ENCODE data around the gene KDELR1.

Gene KDELR1

GRCh38 chr19:48341515-48342413 lies 49.6 kb downstream of the KDELR1 start:
- Histone ChIP-seq H3K36me3 (ENCODE audit: insufficient read depth, low read length) (no peaks in the 10 kb centered on the region), H3K4me3 (ENCODE audit: low read depth, low read length) (no peak overlapping the region), H3K27me3 (ENCODE audit: insufficient read depth, low read length) (no peaks in the 10 kb centered on the region), H3K27ac (ENCODE audit: low read depth, low read length) (no peak overlapping the region), H3K79me2 (ENCODE audit: control insufficient read depth, insufficient read depth, low read length, unreplicated experiment) (no peaks in the 10 kb centered on the region), H3K4me1 (ENCODE audit: control insufficient read depth, insufficient read depth, low read length, unreplicated experiment) (peaks cover 2% of the 10 kb centered on the region), H2AFZ (ENCODE audit: low read length, unreplicated experiment) (no peak overlapping the region)

GRCh38 chr19:48340995-48341394 lies 50.4 kb downstream of the KDELR1 start:
- no peak overlapping the region for H2AFZ ChIP-seq (ENCODE audit: low read length, unreplicated experiment)
- no peaks in the 10 kb centered on the region for H3K36me3 ChIP-seq (ENCODE audit: insufficient read depth, low read length)
- peaks cover 2% of the 10 kb centered on the region for H3K4me1 ChIP-seq (ENCODE audit: control insufficient read depth, insufficient read depth, low read length, unreplicated experiment)
- no peaks in the 10 kb centered on the region for H3K79me2 ChIP-seq (ENCODE audit: control insufficient read depth, insufficient read depth, low read length, unreplicated experiment)
- H3K4me3 ChIP-seq (ENCODE audit: low read depth, low read length): no peak overlapping the region
- H3K27ac ChIP-seq (ENCODE audit: low read depth, low read length): no peak overlapping the region
- no peaks in the 10 kb centered on the region for H3K27me3 ChIP-seq (ENCODE audit: insufficient read depth, low read length)

DNA sequence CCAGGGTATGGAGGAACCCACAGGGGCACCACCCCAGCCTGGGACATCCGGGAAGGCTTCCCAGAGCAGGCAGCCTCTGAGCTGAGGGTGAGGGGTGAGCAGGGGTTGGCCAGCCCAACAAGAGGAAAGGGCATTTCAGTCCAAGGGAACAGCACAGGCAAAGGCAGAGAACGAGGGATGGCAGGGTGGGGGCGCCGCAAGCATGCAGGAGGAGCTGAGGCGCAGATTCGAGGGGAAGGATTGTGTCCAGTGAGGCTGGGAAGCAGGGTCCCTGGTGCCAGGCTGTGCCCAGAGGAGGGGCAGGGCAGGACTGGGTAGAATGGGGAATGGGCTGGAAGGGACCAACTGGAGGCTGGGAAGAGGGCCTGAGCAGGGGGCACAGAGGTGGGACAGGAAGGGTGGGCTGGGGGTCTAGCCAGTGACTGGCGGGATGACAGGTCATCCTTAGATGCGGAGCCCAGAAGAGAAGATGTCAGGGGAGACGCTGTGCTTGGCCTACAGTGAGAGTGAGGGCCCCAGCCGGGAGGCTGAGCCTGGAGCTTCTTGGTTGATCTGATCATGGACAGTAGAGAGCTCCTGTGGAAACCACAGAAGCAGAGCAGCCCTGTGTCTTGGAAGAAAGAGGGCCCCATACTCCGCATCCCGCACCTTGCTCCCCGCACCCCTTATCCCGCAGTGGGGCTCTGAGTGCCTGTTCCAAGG lies 52.4 kb downstream of the KDELR1 start:
- H3K4me1 ChIP-seq (ENCODE audit: control insufficient read depth, insufficient read depth, low read length, unreplicated experiment): peaks cover 2% of the 10 kb centered on the region
- H2AFZ ChIP-seq (ENCODE audit: low read length, unreplicated experiment): no peak overlapping the region
- H3K27ac ChIP-seq (ENCODE audit: low read depth, low read length): no peak overlapping the region
- no peaks in the 10 kb centered on the region for H3K36me3 ChIP-seq (ENCODE audit: insufficient read depth, low read length)
- no peaks in the 10 kb centered on the region for H3K79me2 ChIP-seq (ENCODE audit: control insufficient read depth, insufficient read depth, low read length, unreplicated experiment)
- no peak overlapping the region for H3K4me3 ChIP-seq (ENCODE audit: low read depth, low read length)
- no peaks in the 10 kb centered on the region for H3K27me3 ChIP-seq (ENCODE audit: insufficient read depth, low read length)

DNA sequence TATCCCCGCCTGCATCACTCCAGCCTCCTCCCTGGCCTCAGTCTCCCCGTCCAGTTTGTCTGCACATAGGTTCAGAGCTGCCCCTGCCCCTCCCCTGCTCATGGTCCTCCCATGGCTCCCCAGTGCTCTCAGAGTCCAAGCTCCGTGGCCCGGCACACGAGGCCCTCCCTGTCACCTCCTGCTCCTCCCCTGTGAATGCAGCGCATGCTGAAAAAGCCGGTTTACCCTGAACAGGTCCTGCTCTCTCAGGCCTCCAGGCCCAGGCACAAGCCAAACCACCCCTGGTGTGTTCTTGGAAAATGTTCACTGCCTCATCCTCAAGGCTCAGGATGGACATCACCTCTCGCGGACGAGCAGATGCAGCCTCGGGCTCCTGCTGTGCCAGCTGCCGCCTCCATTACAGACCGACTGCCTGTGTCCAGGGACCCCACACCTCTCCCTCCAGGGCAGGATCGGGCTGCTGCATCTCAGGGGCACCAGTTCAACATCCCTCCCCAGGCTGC lies 53.0 kb downstream of the KDELR1 start:
- Histone ChIP-seq H3K36me3 (ENCODE audit: insufficient read depth, low read length) (no peaks in the 10 kb centered on the region), H3K79me2 (ENCODE audit: control insufficient read depth, insufficient read depth, low read length, unreplicated experiment) (no peaks in the 10 kb centered on the region), H3K27me3 (ENCODE audit: insufficient read depth, low read length) (no peaks in the 10 kb centered on the region), H3K27ac (ENCODE audit: low read depth, low read length) (no peak overlapping the region), H2AFZ (ENCODE audit: low read length, unreplicated experiment) (no peak overlapping the region), H3K4me3 (ENCODE audit: low read depth, low read length) (no peak overlapping the region), H3K4me1 (ENCODE audit: control insufficient read depth, insufficient read depth, low read length, unreplicated experiment) (peaks cover 2% of the 10 kb centered on the region)

- H3K79me2 ChIP-seq (ENCODE audit: control insufficient read depth, insufficient read depth, low read length, unreplicated experiment): peaks cover 7% of the 10 kb centered on the region
- H3K36me3 ChIP-seq (ENCODE audit: insufficient read depth, low read length): peaks cover 9% of the 10 kb centered on the region; the same call in 1 of the 2 replicates
- no peak overlapping the region for H2AFZ ChIP-seq (ENCODE audit: low read length, unreplicated experiment)
- no peaks in the 10 kb centered on the region for H3K4me1 ChIP-seq (ENCODE audit: control insufficient read depth, insufficient read depth, low read length, unreplicated experiment)
- peak overlapping the region; percentile 74 for H3K4me3 ChIP-seq (ENCODE audit: low read depth, low read length)
- H3K27ac ChIP-seq (ENCODE audit: low read depth, low read length): peak overlapping the region; percentile 21; the same call in 1 of the 2 replicates
- no peaks in the 10 kb centered on the region for H3K27me3 ChIP-seq (ENCODE audit: insufficient read depth, low read length)
Observed at GRCh38 chr19:48333467-48334384, 57.6 kb downstream of the KDELR1 start.

DNA sequence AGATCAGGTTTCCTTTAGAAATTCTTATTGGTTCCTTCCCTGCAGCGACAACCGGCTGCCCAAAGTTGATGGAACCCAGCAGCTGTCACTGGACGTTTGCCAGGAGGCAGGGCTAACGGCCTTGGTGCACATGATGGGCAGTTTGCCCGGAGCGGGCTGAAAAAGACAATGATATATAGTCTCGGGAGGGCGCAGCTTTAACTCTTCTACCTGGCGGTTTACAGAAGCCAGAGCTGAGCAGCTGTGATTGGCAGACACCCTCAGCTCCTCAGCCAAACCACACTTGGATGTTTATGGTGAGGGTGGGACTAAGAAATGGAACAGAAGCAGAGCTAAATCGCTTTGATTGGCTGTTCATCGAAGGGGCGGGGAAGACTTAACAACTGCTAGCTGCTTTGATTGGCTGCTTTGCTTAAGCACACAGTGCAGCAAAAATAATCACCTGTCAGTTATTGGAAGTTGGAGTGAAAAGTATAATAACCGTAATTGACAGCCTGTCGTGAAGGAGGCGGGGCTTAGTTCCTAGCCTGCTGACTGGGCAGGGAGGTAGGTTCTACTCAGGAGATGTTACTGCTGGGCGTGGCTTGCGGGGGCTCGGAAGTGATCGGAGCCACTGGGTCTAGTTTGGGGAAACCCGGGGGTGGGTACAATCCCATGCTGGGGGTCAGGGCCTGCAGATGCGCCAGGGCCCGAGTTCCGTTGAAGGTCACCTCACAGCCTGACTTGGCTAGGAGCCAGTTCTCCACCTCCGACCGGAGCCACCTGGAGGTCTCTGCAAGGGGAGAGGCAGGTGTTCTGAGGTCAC lies 58.5 kb downstream of the KDELR1 start:
- peak overlapping the region; percentile 60 for H3K4me3 ChIP-seq (ENCODE audit: low read depth, low read length)
- H3K79me2 ChIP-seq (ENCODE audit: control insufficient read depth, insufficient read depth, low read length, unreplicated experiment): peaks cover 13% of the 10 kb centered on the region
- peaks cover 14% of the 10 kb centered on the region; the same call in 1 of the 2 replicates for H3K36me3 ChIP-seq (ENCODE audit: insufficient read depth, low read length)
- no peaks in the 10 kb centered on the region for H3K4me1 ChIP-seq (ENCODE audit: control insufficient read depth, insufficient read depth, low read length, unreplicated experiment)
- H3K27me3 ChIP-seq (ENCODE audit: insufficient read depth, low read length): no peaks in the 10 kb centered on the region
- no peak overlapping the region for H2AFZ ChIP-seq (ENCODE audit: low read length, unreplicated experiment)
- peak overlapping the region; percentile 21; the same call in 1 of the 2 replicates for H3K27ac ChIP-seq (ENCODE audit: low read depth, low read length)
